ENCODE data around the gene ZBP1.

ZBP1 gene

GRCh38 chr20:57620274-57620990 is at the start of gene ZBP1:
TSS of gene ZBP1 (minus strand) at chr20:57620426. CDS start at chr20:57620295, 131 bp downstream.
- DNase-seq (ENCODE audit: low read depth): no peak

- DNase-seq (ENCODE audit: low read depth): no peak
Measured at GRCh38 chr20:57669632-57670031, 49.4 kb upstream of the ZBP1 start.

- DNase-seq (ENCODE audit: low read depth): no peak
Measured at GRCh38 chr20:57667924-57668782, 47.9 kb upstream of the ZBP1 start.

GRCh38 chr20:57667388-57667787 is 47.2 kb upstream of the ZBP1 start:
- DNase-seq (ENCODE audit: low read depth): no peak

GRCh38 chr20:57666834-57667157 is 46.6 kb upstream of the ZBP1 start:
- DNase-seq (ENCODE audit: low read depth): no peak

- no peak for DNase-seq (ENCODE audit: low read depth)
Measured at GRCh38 chr20:57666106-57666833, 46.0 kb upstream of the ZBP1 start.

GRCh38 chr20:57665589-57665971 is 45.4 kb upstream of the ZBP1 start:
- no peak for DNase-seq (ENCODE audit: low read depth)

GRCh38 chr20:57664924-57665588 is 44.8 kb upstream of the ZBP1 start:
- no peak for DNase-seq (ENCODE audit: low read depth)

GRCh38 chr20:57664476-57664875 is 44.2 kb upstream of the ZBP1 start:
- DNase-seq (ENCODE audit: low read depth): no peak

GRCh38 chr20:57663681-57664451 is 43.6 kb upstream of the ZBP1 start:
- no peak for DNase-seq (ENCODE audit: low read depth)

GRCh38 chr20:57663241-57663640 is 43.0 kb upstream of the ZBP1 start:
- DNase-seq (ENCODE audit: low read depth): no peak

GRCh38 chr20:57662456-57663240 is 42.4 kb upstream of the ZBP1 start:
- DNase-seq (ENCODE audit: low read depth): no peak

GRCh38 chr20:57661746-57662455 is 41.7 kb upstream of the ZBP1 start:
- no peak for DNase-seq (ENCODE audit: low read depth)

GRCh38 chr20:57660922-57661745 is 40.9 kb upstream of the ZBP1 start:
- no peak for DNase-seq (ENCODE audit: low read depth)

GRCh38 chr20:57660181-57660921 is 40.1 kb upstream of the ZBP1 start:
- no peak for DNase-seq (ENCODE audit: low read depth)

- no peak for DNase-seq (ENCODE audit: low read depth)
Measured at GRCh38 chr20:57659517-57660180, 39.4 kb upstream of the ZBP1 start.

- no peak for DNase-seq (ENCODE audit: low read depth)
Measured at GRCh38 chr20:57658833-57659516, 38.7 kb upstream of the ZBP1 start.

Measured in T-helper 22 cell (primary cell).